K562 (cell line): ENCODE measurements around the gene HDHD3. TPM values are rescaled to one million over a fixed set of nuclear protein-coding genes. Genes with fewer than 3 reads are reported as not detected.

Source experiments
- DPF2 ChIP-seq: fragments of 450-650 bp; IDR thresholded peaks from 2 replicates; pipeline ENCODE4 v1.6.1; 2016
- ELF4 ChIP-seq: fragments of 450-650 bp; formaldehyde crosslinking; IDR thresholded peaks from 2 replicates; pipeline ENCODE4 v1.4.0; 2022; ENCODE audit warnings: missing genetic modification characterization
- FOXA3 ChIP-seq, 2 experiments: fragments of 450-650 bp in 1 of 2; sonication (generic) in 1 of 2; formaldehyde crosslinking; IDR thresholded peaks in 1 of 2; conservative IDR thresholded peaks in 1 of 2; 2 replicates each; pipeline versions ENCODE4 v1.4.0 to v1.8.0; 2020 to 2022; ENCODE audit warnings: mild to moderate bottlenecking in 2 of 2, missing genetic modification reagents in 1 of 2
- KAT2B ChIP-seq: IDR thresholded peaks from one replicate; pipeline ENCODE4 v1.6.1; 2012; ENCODE audit warnings: low read depth, mild to moderate bottlenecking, control low read depth, inconsistent platforms, low read length, moderate library complexity
- MCM5 ChIP-seq: fragments of 450-650 bp; IDR thresholded peaks from 2 replicates; pipeline ENCODE4 v1.6.1; 2016; ENCODE audit warnings: low read depth
- MEF2A ChIP-seq: IDR thresholded peaks from 2 replicates; pipeline ENCODE4 v1.6.1; 2011; ENCODE audit warnings: low read depth, mild to moderate bottlenecking, low read length, moderate library complexity; ENCODE audit not compliant: control insufficient read depth
- NFIX ChIP-seq: fragments of 250-450 bp; sonication (Bioruptor Pico); IDR thresholded peaks from 2 replicates; pipeline ENCODE4 v1.4.0; 2020; ENCODE audit warnings: low read depth, mild to moderate bottlenecking, moderate library complexity
- PPARD ChIP-seq: fragments of 250-450 bp; sonication (Bioruptor Pico); IDR thresholded peaks from 2 replicates; pipeline ENCODE4 v1.8.0; 2022; ENCODE audit warnings: inconsistent platforms, mild to moderate bottlenecking, moderate library complexity
- TBL1XR1 ChIP-seq, 2 experiments: IDR thresholded peaks; 2 replicates each; pipeline ENCODE4 v1.6.1; 2012; ENCODE audit warnings: improper control_type of control experiment in 2 of 2, low read length in 2 of 2, mild to moderate bottlenecking in 1 of 2
- TCF3 ChIP-seq: sonication (generic); formaldehyde crosslinking; IDR thresholded peaks from 2 replicates; pipeline ENCODE4 v1.4.0; 2020; ENCODE audit warnings: mild to moderate bottlenecking, missing genetic modification reagents
- TCFL5 ChIP-seq: fragments of 250-450 bp; sonication (Bioruptor Pico); conservative IDR thresholded peaks from 2 replicates; pipeline ENCODE4 v1.6.1; 2021; ENCODE audit warnings: mild to moderate bottlenecking, moderate library complexity, matching md5 sums
- ZNF253 ChIP-seq: fragments of 250-450 bp; sonication (Bioruptor Pico); conservative IDR thresholded peaks from 2 replicates; pipeline ENCODE4 v1.6.1; 2021; ENCODE audit warnings: mild to moderate bottlenecking
- ZSCAN32 ChIP-seq: fragments of 450-650 bp; formaldehyde crosslinking; IDR thresholded peaks from 2 replicates; pipeline ENCODE4 v1.4.0; 2020; ENCODE audit warnings: mild to moderate bottlenecking, moderate library complexity
- polyA plus RNA-seq, 8 experiments: library from polyadenylated mRNA; depleted of rRNA in 4 of 8; stranded (reverse) in 5 of 8; unstranded in 3 of 8; fragments of >200 nt; fragmentation: Nextera tagmentation in 2 of 8; fragmentation: Illumina TruSeq in 1 of 8; extraction: Ambion mirVana in 2 of 8; extraction: Trizol in 1 of 8; gene quantifications; 2 replicates each; pipeline versions ENCODE4 v1.2.1 to v1.2.3, GENCODE V29; 2011 to 2014; ENCODE audit warnings: inconsistent platforms in 1 of 8, missing spikeins in 1 of 8
- total RNA-seq, 7 experiments: library from RNA; depleted of rRNA in 6 of 7; stranded (reverse); fragments of >200 nt in 6 of 7; fragmentation: Illumina TruSeq in 2 of 7; extraction: Trizol in 2 of 7; gene quantifications; 2 replicates each; pipeline versions ENCODE4 v1.2.1 to v1.2.3, GENCODE V29; 2011 to 2021; ENCODE audit warnings: low replicate concordance in 1 of 7
- TF ChIP-seq, protein P1 (sequence below), 2 experiments: fragments of 150-350 bp in 1 of 2; IDR thresholded peaks; 2 replicates each; pipeline ENCODE4 v1.6.1; 2012 to 2016; ENCODE audit warnings: low read depth in 2 of 2, low read length in 2 of 2, mild to moderate bottlenecking in 1 of 2, moderate library complexity in 1 of 2
- TF ChIP-seq, protein P2 (sequence below): fragments of 450-650 bp; formaldehyde crosslinking; IDR thresholded peaks from 2 replicates; pipeline ENCODE4 v1.4.0; 2020; ENCODE audit warnings: mild to moderate bottlenecking, moderate library complexity
- TF ChIP-seq, protein P3 (sequence below): sonication (generic); formaldehyde crosslinking; IDR thresholded peaks from 2 replicates; pipeline ENCODE4 v1.9.0; 2022; ENCODE audit warnings: mild to moderate bottlenecking, missing genetic modification reagents
- TF ChIP-seq, protein P4 (sequence below): fragments of 250-450 bp; sonication (Bioruptor Pico); IDR thresholded peaks from 2 replicates; pipeline ENCODE4 v1.5.0; 2021
- TF ChIP-seq, protein P5 (sequence below): fragments of 250-450 bp; sonication (Bioruptor Pico); IDR thresholded peaks from 2 replicates; pipeline ENCODE4 v1.4.0; 2020
- TF ChIP-seq, protein P6 (sequence below): fragments of 450-650 bp; IDR thresholded peaks from 2 replicates; pipeline ENCODE4 v1.7.0; 2016; ENCODE audit warnings: borderline replicate concordance

HDHD3 gene
- total and polyA plus RNA-seq, 9 of the 15 experiments (the other 6 are each of a cell fraction or from before 2014, with no cell fraction given) = 1.1 to 19.1 (median 10.9) TPM

- TF ChIP-seq, protein P1, sequence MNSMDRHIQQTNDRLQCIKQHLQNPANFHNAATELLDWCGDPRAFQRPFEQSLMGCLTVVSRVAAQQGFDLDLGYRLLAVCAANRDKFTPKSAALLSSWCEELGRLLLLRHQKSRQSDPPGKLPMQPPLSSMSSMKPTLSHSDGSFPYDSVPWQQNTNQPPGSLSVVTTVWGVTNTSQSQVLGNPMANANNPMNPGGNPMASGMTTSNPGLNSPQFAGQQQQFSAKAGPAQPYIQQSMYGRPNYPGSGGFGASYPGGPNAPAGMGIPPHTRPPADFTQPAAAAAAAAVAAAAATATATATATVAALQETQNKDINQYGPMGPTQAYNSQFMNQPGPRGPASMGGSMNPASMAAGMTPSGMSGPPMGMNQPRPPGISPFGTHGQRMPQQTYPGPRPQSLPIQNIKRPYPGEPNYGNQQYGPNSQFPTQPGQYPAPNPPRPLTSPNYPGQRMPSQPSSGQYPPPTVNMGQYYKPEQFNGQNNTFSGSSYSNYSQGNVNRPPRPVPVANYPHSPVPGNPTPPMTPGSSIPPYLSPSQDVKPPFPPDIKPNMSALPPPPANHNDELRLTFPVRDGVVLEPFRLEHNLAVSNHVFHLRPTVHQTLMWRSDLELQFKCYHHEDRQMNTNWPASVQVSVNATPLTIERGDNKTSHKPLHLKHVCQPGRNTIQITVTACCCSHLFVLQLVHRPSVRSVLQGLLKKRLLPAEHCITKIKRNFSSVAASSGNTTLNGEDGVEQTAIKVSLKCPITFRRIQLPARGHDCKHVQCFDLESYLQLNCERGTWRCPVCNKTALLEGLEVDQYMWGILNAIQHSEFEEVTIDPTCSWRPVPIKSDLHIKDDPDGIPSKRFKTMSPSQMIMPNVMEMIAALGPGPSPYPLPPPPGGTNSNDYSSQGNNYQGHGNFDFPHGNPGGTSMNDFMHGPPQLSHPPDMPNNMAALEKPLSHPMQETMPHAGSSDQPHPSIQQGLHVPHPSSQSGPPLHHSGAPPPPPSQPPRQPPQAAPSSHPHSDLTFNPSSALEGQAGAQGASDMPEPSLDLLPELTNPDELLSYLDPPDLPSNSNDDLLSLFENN (IDR thresholded peaks at IDR 0.05; ENCODE audit: low read depth in 2 of 2, low read length in 2 of 2) = no peak
- TF ChIP-seq ELF4 (CRISPR knock-in tag) (peak; percentile 69; the same call in 1 of the 2 replicates), PPARD (no peak), ZNF253 (CRISPR knock-in tag) (no peak), ZSCAN32 (CRISPR knock-in tag) (peak; percentile 66; the same call in 1 of the 2 replicates), KAT2B (no peak), TBL1XR1 (IDR thresholded peaks at IDR 0.05; ENCODE audit: low read length in 2 of 2) (no peak), MCM5 (no peak), NFIX (CRISPR knock-in tag) (peak; percentile 37; the same call in 1 of the 2 replicates), MEF2A (no peak), FOXA3 (CRISPR knock-in tag; conservative IDR thresholded peaks at IDR 0.05 in 1 of 2, IDR thresholded peaks at IDR 0.05 in 1 of 2) (no peak), DPF2 (no peak), TCF3 (CRISPR knock-in tag) (no peak), TCFL5 (CRISPR knock-in tag) (peak; percentile 89)
- TF ChIP-seq, protein P2, sequence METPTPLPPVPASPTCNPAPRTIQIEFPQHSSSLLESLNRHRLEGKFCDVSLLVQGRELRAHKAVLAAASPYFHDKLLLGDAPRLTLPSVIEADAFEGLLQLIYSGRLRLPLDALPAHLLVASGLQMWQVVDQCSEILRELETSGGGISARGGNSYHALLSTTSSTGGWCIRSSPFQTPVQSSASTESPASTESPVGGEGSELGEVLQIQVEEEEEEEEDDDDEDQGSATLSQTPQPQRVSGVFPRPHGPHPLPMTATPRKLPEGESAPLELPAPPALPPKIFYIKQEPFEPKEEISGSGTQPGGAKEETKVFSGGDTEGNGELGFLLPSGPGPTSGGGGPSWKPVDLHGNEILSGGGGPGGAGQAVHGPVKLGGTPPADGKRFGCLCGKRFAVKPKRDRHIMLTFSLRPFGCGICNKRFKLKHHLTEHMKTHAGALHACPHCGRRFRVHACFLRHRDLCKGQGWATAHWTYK (CRISPR knock-in tag) = peak; percentile 95
- TF ChIP-seq, protein P3, sequence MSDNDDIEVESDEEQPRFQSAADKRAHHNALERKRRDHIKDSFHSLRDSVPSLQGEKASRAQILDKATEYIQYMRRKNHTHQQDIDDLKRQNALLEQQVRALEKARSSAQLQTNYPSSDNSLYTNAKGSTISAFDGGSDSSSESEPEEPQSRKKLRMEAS (CRISPR knock-in tag) = no peak
- TF ChIP-seq, protein P4, sequence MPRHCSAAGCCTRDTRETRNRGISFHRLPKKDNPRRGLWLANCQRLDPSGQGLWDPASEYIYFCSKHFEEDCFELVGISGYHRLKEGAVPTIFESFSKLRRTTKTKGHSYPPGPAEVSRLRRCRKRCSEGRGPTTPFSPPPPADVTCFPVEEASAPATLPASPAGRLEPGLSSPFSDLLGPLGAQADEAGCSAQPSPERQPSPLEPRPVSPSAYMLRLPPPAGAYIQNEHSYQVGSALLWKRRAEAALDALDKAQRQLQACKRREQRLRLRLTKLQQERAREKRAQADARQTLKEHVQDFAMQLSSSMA (CRISPR knock-in tag) = no peak
- TF ChIP-seq, protein P5, sequence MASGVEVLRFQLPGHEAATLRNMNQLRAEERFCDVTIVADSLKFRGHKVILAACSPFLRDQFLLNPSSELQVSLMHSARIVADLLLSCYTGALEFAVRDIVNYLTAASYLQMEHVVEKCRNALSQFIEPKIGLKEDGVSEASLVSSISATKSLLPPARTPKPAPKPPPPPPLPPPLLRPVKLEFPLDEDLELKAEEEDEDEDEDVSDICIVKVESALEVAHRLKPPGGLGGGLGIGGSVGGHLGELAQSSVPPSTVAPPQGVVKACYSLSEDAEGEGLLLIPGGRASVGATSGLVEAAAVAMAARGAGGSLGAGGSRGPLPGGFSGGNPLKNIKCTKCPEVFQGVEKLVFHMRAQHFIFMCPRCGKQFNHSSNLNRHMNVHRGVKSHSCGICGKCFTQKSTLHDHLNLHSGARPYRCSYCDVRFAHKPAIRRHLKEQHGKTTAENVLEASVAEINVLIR (CRISPR knock-in tag) = peak; percentile 73
- TF ChIP-seq, protein P6, sequence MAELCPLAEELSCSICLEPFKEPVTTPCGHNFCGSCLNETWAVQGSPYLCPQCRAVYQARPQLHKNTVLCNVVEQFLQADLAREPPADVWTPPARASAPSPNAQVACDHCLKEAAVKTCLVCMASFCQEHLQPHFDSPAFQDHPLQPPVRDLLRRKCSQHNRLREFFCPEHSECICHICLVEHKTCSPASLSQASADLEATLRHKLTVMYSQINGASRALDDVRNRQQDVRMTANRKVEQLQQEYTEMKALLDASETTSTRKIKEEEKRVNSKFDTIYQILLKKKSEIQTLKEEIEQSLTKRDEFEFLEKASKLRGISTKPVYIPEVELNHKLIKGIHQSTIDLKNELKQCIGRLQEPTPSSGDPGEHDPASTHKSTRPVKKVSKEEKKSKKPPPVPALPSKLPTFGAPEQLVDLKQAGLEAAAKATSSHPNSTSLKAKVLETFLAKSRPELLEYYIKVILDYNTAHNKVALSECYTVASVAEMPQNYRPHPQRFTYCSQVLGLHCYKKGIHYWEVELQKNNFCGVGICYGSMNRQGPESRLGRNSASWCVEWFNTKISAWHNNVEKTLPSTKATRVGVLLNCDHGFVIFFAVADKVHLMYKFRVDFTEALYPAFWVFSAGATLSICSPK = no peak
Observed at GRCh38 chr9:113345671-113346070, 31.1 kb downstream of the HDHD3 start (continued).
